ENCODE results near the gene FAXDC2.

FAXDC2 gene

DNA sequence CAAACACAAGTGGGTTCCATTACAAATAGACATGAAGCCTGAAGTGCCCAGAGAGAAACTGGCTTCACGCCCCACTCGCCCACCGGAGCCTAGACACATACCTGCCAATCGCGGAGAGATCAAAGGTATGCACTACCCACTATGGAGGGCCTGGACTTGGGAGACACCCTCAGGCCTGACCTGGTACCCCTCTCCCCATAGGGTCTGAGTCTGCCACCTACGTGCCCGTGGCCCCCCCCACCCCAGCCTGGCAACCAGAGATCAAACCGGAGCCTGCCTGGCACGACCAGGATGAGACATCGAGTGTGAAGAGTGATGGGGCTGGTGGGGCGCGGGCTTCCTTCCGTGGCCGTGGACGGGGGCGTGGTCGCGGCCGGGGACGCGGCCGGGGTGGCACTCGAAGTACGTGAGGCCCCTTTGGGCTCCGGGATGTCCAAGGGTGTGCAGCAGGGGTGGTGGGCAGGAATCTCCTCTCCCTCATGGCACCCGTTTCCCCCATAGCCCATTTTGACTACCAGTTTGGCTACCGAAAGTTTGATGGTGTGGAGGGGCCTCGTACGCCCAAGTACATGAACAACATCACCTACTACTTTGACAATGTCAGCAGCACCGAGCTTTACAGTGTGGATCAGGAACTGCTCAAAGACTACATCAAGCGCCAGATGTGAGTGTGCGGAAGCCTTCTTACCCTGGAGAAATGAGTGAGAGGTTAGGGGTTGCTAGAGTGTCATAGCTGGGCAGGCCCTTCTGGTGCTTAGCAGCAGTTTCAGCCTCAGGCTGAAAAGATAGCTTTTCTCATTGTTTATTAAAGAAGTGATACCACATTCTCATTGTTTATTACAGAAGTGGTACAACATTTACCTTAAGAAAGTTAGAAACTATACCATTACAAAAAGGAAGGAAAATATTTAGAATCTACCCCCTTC lies 56.5 kb downstream of the FAXDC2 start:
- Histone ChIP-seq H3K27ac (no peak overlapping the region), H3K9me3 (ENCODE audit: severe bottlenecking) (no peaks in the 10 kb centered on the region), H3K36me3 (peaks cover 83% of the 10 kb centered on the region), H3K4me3 (ENCODE audit: low read depth, low read length) (no peak overlapping the region), H3K27me3 (ENCODE audit: insufficient read depth, low read depth, severe bottlenecking) (no peaks in the 10 kb centered on the region)
- no peak for DNase-seq
- TF ChIP-seq, protein P1, sequence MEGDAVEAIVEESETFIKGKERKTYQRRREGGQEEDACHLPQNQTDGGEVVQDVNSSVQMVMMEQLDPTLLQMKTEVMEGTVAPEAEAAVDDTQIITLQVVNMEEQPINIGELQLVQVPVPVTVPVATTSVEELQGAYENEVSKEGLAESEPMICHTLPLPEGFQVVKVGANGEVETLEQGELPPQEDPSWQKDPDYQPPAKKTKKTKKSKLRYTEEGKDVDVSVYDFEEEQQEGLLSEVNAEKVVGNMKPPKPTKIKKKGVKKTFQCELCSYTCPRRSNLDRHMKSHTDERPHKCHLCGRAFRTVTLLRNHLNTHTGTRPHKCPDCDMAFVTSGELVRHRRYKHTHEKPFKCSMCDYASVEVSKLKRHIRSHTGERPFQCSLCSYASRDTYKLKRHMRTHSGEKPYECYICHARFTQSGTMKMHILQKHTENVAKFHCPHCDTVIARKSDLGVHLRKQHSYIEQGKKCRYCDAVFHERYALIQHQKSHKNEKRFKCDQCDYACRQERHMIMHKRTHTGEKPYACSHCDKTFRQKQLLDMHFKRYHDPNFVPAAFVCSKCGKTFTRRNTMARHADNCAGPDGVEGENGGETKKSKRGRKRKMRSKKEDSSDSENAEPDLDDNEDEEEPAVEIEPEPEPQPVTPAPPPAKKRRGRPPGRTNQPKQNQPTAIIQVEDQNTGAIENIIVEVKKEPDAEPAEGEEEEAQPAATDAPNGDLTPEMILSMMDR (IDR thresholded peaks at IDR 0.05; ENCODE audit: low read depth, low read length), result no peak

DNA sequence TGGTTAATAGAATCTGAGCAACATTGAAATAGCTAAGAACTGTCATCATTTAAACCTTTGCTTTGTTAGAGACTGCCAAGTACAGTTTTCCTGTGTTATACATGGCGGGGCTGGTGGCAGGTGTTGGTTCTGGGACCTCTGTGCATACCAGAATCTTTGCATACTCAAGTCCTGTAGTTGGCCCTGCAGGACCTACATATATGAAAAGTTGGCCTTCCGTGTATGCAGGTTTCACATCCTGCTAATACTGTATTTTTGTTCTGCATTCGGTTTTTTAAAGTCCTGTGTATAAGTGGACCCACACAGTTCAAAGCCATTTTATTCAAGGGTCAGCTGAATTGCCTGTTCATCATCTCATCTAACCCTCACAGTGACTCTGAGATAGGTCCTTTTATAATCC lies 58.9 kb downstream of the FAXDC2 start:
- TF ChIP-seq, protein P1 (IDR thresholded peaks at IDR 0.05; ENCODE audit: low read depth, low read length), result no peak
- H3K36me3 ChIP-seq, result peaks cover 62% of the 10 kb centered on the region

DNA sequence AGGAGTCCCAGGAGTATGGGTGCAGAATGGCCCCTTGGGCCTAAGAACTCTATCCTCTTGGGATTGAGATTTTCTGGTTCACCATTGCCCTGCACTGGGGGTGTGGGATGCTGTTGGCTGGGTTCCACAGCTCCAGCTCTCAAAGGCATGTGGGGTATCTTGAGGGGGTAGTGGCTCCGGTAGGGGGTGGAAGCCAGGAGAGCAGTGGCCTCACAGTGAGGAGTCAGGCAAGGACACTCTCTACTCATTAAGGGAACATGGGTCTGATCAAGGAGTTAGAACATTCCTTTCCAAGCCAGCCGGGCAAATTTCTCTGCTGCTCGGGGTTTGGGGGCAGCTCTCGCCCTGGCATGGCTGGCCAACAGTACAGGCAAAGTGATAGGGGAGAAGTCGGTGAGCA lies 62.2 kb downstream of the FAXDC2 start:
- peaks cover 37% of the 10 kb centered on the region for H3K36me3 ChIP-seq
- H3K4me3 ChIP-seq (ENCODE audit: low read depth, low read length), result no peak overlapping the region
- H3K9me3 ChIP-seq (ENCODE audit: severe bottlenecking), result no peaks in the 10 kb centered on the region
- H3K27me3 ChIP-seq (ENCODE audit: insufficient read depth, low read depth, severe bottlenecking), result no peaks in the 10 kb centered on the region
- TF ChIP-seq, protein P1 (IDR thresholded peaks at IDR 0.05; ENCODE audit: low read depth, low read length), result no peak
- DNase-seq, result no peak
- no peak overlapping the region for H3K27ac ChIP-seq

More for the DNA sequence above, 58.9 kb downstream of the FAXDC2 start:
- Histone ChIP-seq H3K27ac (no peak overlapping the region), H3K27me3 (ENCODE audit: insufficient read depth, low read depth, severe bottlenecking) (no peaks in the 10 kb centered on the region), H3K4me3 (ENCODE audit: low read depth, low read length) (no peak overlapping the region), H3K9me3 (ENCODE audit: severe bottlenecking) (no peaks in the 10 kb centered on the region)
- DNase-seq, result no peak

DNA sequence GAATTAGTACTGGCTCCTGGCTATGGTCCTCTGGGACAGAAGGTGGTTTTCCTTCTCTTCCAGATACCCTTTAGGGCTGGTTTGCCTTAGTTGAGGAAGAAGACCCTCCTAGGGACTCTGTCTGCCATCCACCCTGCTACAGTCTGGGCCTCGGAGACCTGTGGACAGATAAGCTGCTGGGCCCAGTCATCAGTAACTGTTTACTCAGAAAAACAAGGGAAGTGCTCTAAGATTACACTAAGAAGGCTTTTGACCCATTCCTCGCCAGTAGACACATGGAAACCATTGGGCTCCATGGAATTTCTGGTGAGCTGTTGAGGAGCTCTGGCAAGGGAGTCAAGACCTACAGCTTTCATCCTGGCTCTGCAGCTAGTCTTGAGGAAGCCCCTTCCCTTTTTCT lies 64.0 kb downstream of the FAXDC2 start:
- H3K9me3 ChIP-seq (ENCODE audit: severe bottlenecking), result no peaks in the 10 kb centered on the region
- TF ChIP-seq, protein P1 (IDR thresholded peaks at IDR 0.05; ENCODE audit: low read depth, low read length), result no peak
- H3K27ac ChIP-seq, result no peak overlapping the region
- peaks cover 19% of the 10 kb centered on the region for H3K36me3 ChIP-seq
- DNase-seq, result no peak
- H3K27me3 ChIP-seq (ENCODE audit: insufficient read depth, low read depth, severe bottlenecking), result no peaks in the 10 kb centered on the region
- H3K4me3 ChIP-seq (ENCODE audit: low read depth, low read length), result no peak overlapping the region

DNA sequence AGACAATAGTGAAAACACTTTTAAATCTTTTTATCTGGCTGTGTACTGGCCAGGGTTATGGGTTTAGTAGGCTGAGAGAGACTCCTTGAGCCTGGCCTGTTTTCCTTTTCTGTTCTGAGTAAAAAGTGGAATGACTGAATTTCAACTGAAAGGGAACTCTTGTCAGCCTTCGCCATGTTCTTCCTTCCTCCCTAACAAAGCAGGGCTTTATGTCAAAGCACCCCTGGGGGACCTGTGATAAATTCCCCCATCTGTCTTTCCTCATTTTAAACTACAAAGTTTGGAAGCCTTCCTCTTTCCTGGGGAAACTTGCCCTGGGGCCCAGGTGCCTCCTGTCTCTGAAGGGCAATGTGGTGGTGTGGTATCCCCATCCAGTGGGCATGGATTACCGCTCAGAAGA lies 65.5 kb downstream of the FAXDC2 start:
- TF ChIP-seq, protein P1 (IDR thresholded peaks at IDR 0.05; ENCODE audit: low read depth, low read length), result no peak
- no peak overlapping the region for H3K4me3 ChIP-seq (ENCODE audit: low read depth, low read length)
- no peaks in the 10 kb centered on the region for H3K27me3 ChIP-seq (ENCODE audit: insufficient read depth, low read depth, severe bottlenecking)
- DNase-seq, result no peak
- H3K9me3 ChIP-seq (ENCODE audit: severe bottlenecking), result no peaks in the 10 kb centered on the region
- H3K36me3 ChIP-seq, result peaks cover 5% of the 10 kb centered on the region
- no peak overlapping the region for H3K27ac ChIP-seq

Data from WERI-Rb-1 (cell line).